ENCODE data around the gene NSUN3.

DNA sequence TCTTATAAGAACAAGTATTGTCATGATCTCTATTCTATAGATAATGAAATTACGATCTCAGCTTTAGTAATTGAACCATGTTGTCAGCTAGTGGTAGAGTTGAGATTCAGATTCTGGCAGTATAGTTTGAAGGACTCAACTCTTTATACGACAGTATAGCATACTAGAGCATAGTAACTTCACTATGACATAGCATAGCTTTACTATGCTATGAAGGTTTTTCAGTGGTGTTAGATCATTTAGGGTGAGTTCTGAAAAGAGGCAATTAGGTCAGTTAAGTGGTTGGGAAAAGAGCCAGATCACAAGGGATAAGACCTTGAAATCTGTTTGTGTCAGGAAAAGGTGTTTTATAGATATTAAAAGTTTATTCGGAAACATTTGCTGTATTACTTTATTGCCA lies 42.6 kb upstream of the NSUN3 start:
- TF ChIP-seq POLR2AphosphoS5 (IDR thresholded peaks at IDR 0.05; ENCODE audit: low read depth, low read length) = no peak
- TF ChIP-seq POLR2A (IDR thresholded peaks at IDR 0.05; ENCODE audit: low read depth, low read length) = no peak
- TF ChIP-seq TAF1 (IDR thresholded peaks at IDR 0.05; ENCODE audit: low read depth, low read length) = no peak
- no peak for TF ChIP-seq SPI1 (IDR thresholded peaks at IDR 0.05; ENCODE audit: low read depth, low read length)
- no peak for TF ChIP-seq POU2F2 (IDR thresholded peaks at IDR 0.05; ENCODE audit: low read depth, low read length)

Measured in GM12891 (cell line).